UCSD-AML1 (cell line): ENCODE measurements around the gene PECR.

Experiments used
- DNase-seq: peaks from one replicate; lab custom pipeline; 2025; ENCODE audit not compliant: unreplicated experiment; lab: John Stamatoyannopoulos, UW

Gene PECR

GRCh38 chr2:216072473-216072872, 9.1 kb downstream of the PECR start:
- no peak for DNase-seq

- no peak for DNase-seq
Measured at GRCh38 chr2:216071111-216071851, 10.3 kb downstream of the PECR start.

GRCh38 chr2:216070195-216070594, 11.4 kb downstream of the PECR start:
- no peak for DNase-seq

GRCh38 chr2:216069028-216069427, 12.6 kb downstream of the PECR start:
- no peak for DNase-seq

- no peak for DNase-seq
Measured at GRCh38 chr2:216066230-216066629, 15.4 kb downstream of the PECR start.

GRCh38 chr2:216064665-216065064, 16.9 kb downstream of the PECR start:
- no peak for DNase-seq

GRCh38 chr2:216064014-216064630, 17.5 kb downstream of the PECR start:
- no peak for DNase-seq

- DNase-seq: no peak
Measured at GRCh38 chr2:216059233-216059834, 22.3 kb downstream of the PECR start.

GRCh38 chr2:216057688-216058193, 23.9 kb downstream of the PECR start:
- DNase-seq: peak; percentile 15

GRCh38 chr2:216056739-216057138, 24.9 kb downstream of the PECR start:
- DNase-seq: no peak

- no peak for DNase-seq
Measured at GRCh38 chr2:216055680-216056079, 25.9 kb downstream of the PECR start.

GRCh38 chr2:216052420-216052819, 29.2 kb downstream of the PECR start:
- DNase-seq: no peak

GRCh38 chr2:216051350-216051749, 30.3 kb downstream of the PECR start:
- no peak for DNase-seq

- no peak for DNase-seq
Measured at GRCh38 chr2:216049452-216049851, 32.2 kb downstream of the PECR start.

GRCh38 chr2:216047397-216047796, 34.2 kb downstream of the PECR start:
- DNase-seq: no peak

GRCh38 chr2:216044883-216045486, 36.6 kb downstream of the PECR start:
- no peak for DNase-seq

- no peak for DNase-seq
Measured at GRCh38 chr2:216043949-216044348, 37.7 kb downstream of the PECR start.

GRCh38 chr2:216041438-216041837, 40.2 kb downstream of the PECR start:
- DNase-seq: no peak

- no peak for DNase-seq
Measured at GRCh38 chr2:216039918-216040317, 41.7 kb downstream of the PECR start.

- peak; percentile 54 for DNase-seq
Measured at GRCh38 chr2:216034065-216034464, 47.5 kb downstream of the PECR start.

GRCh38 chr2:216033403-216033802, 48.2 kb downstream of the PECR start:
- no peak for DNase-seq
